Measurements from ENCODE around the gene SEPTIN3.
"Not testable (repeated sequence)": the region's sequence is repeated elsewhere in the genome, so short reads cannot be mapped to it uniquely, and the experiment has no call there.

Gene SEPTIN3

DNA sequence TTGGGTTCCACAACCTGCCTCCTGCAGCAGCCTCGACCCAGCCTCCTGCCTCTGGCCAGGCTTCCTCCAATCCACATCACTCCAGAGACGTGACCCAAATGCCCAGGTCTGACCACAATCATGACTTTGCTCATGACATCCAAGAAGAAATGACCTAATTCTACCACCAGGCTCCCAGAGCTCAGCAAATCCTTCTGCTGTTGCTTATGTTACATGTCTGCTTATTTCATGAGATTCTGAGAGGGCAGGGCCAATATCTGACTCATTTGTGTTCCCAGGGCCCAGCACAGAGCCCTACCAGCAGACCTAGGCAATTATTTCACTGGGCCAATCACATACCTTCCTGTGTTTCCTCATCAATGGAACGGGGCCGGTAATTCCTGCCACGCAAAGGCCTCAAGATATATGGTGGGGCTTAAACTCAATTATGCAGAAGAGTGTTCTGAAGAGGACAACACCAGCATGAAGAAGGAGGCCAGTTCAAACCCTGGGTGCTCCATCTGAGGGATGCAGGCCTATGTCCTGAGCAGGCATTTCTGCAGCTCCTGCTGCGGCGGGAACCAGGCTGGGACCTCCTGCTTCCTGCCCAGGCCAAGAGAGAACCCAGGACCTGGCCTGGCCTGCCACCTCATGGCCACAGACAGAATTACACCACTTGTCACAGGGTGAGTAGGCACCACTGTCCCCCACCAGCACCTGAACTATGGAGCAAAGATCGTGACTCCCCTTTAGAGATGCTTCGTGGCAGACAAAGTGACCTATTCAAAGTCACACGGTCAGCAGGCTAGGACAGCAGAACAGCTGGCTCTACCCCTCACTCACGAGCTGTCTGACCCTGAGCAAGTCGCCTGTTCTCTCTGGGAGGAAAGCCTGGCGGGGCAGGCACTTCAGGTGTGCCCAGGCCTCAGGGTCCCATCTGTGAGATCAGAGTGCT lies 28.1 kb upstream of the SEPTIN3 start:
- peak; percentile 10 to 72 for DNase-seq

- no peak for DNase-seq
Measured at GRCh38 chr22:41943661-41944209, 25.5 kb upstream of the SEPTIN3 start.

DNA sequence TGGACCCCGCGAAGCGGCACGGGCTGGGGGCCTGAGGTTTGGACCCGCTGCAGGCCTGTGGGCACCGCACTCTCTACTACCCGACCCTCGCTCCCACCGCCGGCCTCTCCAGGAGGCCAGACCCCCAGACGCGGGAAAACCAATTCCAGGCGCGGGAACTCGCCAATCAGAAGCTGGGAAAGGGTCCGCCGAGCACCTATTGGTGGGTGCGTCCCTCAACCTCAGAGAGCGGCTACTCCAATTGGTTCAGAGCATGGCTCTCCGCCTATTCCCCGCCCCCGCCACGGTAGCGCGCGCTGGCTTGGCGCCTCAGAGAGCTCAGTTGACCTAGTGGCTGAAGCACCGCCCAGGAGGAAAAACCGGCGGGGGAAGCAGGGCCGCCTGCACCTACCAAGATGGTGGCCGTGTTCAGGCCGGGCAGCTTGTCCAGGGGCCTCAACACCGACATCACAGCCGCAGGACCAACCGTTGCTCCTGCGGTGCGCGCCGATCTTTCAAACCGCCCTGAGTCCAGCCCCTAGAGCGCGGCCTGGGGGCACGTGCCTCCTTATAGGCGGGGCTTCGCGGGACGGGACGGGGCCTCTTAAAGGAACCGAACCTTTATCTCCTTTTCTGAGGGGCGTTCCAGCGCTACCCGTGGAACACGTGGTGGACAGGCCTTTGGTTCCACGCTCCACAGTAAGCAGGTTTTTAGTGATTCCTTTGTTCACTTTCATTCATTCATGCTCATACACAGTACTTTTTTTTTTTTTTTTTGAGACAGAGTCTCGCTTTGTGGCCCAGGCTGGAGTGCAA lies 22.4 kb upstream of the SEPTIN3 start, which contains the start of gene CENPM:
TSS of gene CENPM (minus strand) at position 524 of the 795 bp plus-strand sequence. CDS start at position 448, 76 bp downstream.
- DNase-seq: peak; percentile 89 to 95

GRCh38 chr22:41947424-41948080 lies 21.7 kb upstream of the SEPTIN3 start:
- DNase-seq: no peak

GRCh38 chr22:41948142-41948541 lies 21.1 kb upstream of the SEPTIN3 start:
- DNase-seq: no peak

DNA sequence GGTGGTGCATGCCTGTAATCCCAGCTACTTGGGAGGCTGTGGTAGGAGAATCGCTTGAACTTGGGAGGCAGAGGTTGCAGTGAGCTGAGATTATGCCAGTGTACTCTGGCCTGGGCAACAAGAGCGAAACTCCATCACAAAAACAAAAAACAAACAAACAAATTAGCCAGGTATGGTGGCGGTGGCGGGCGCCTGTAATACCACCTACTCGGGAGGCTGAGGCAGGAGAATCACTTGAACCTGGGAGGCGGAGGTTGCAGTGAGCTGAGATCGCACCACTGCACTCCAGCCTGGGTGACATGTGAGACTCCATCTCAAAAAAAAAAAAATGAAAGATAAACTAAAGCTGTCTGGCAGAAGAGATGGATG lies 20.3 kb upstream of the SEPTIN3 start:
- DNase-seq: not testable (repeated sequence)

GRCh38 chr22:41949297-41949965 lies 19.8 kb upstream of the SEPTIN3 start:
- DNase-seq: no peak

- DNase-seq: no peak
Measured at GRCh38 chr22:41951898-41952474, 17.3 kb upstream of the SEPTIN3 start, which contains the start of gene SMIM45. TSS of gene SMIM45 (plus strand) at chr22:41952150.

GRCh38 chr22:41952713-41953112 lies 16.5 kb upstream of the SEPTIN3 start:
- DNase-seq: no peak

DNA sequence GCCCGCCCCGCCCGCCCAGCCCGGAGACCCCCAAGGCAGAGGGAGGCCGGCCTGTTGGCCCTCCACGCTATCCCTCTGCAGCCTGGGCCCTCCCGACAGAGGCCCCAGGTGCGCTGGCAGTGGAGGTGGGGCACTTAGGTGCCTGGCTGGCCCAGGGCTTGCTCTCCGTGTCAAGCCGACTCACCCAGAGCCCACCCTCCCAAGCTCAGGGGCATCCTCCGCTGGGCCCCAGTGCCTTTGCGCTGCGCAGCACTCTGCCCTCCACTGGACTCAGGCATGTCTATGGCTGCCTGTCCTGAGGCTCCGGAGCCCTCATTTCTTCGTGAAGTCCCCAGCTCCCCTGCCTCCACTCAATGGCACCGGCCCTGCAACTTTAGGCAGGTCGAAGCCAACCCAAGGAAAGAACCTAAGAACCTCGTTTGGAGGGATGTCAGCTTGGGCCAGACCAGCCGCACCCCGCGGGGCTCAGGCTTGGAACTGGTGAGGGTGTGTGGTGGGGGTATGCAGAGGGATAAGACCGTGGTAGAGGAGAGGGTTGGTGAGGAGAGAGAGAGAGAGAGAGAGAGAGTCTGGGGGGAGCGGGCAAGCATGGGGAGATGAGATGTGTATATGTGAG lies 11.2 kb upstream of the SEPTIN3 start:
- no peak for DNase-seq

GRCh38 chr22:41963453-41964111 lies 5.7 kb upstream of the SEPTIN3 start:
- DNase-seq: no peak

- DNase-seq: no peak
Measured at GRCh38 chr22:41964112-41964491, 5.1 kb upstream of the SEPTIN3 start.

DNA sequence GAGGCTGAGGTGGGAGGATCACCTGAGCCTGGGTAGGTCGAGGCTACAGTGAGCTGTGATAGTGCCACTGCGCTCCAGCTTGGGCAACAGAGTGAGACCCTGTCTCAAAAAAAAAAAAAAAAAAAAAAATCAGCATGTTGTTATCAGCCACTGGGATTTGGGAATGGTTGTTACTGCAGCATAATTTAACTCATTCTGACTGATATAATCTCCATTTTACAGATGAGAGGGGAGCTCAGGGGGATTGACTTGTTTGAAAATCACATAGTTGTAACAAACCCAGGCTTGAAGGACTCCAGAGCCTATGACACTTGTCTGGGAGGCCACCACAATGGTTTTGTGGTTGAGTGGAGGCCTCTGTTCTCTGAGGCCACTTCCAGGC lies 3.0 kb upstream of the SEPTIN3 start:
- no peak for DNase-seq

GRCh38 chr22:41966607-41967240 lies 2.5 kb upstream of the SEPTIN3 start:
- peak; percentile 9 to 60 for DNase-seq

- no peak for DNase-seq
Measured at GRCh38 chr22:41968601-41969000, 642 bp upstream of the SEPTIN3 start.

GRCh38 chr22:41970601-41971000 lies 1.4 kb downstream of the SEPTIN3 start:
- no peak for DNase-seq

DNA sequence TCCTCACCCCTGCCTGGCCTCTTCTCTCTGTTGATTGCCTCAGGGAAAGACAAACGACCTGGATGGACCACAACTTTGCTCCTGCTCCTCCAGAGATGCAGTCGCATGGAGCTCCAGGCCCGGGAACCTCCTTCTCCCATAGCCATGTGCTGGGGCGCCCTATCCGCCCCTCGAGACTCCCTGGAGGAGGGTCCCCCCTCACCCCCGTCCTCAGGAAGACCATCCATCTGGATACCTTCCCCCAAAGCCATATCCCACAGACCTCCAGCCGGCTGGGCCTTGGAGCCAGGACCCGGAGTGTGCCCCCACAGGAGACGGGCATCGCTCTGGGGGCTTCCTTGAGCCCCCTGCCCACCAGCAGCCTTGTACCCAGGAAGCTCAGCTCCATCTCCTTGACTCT lies 2.2 kb downstream of the SEPTIN3 start:
- no peak for DNase-seq

DNA sequence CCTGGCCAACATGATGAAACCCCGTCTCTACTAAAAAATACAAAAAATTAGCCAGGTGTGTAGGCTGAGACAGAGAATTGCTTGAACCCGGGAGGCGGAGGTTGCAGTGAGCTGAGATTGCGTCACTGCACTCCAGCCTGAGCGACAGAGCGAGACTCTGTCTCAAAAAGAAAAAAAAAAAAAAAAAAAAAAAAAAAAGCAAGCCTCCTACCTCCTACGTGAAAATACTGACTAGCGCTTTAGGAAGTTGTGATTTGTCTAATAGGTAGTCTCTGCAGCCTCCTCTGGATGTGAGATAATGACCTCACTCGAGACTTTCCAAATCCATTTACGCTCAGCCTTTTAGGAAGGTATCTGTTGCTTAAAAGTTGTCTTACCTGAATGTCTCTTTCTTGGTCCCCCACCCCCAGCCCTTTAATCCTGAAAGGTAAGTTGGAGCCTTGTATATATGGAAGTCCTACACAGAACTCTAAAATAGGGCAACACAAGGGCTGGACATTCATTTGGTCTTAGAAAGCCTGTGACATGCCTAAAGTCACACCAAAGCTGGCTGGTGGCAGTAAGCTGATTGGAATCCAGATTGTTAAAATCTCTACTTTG lies 5.5 kb downstream of the SEPTIN3 start:
- no peak for DNase-seq

DNA sequence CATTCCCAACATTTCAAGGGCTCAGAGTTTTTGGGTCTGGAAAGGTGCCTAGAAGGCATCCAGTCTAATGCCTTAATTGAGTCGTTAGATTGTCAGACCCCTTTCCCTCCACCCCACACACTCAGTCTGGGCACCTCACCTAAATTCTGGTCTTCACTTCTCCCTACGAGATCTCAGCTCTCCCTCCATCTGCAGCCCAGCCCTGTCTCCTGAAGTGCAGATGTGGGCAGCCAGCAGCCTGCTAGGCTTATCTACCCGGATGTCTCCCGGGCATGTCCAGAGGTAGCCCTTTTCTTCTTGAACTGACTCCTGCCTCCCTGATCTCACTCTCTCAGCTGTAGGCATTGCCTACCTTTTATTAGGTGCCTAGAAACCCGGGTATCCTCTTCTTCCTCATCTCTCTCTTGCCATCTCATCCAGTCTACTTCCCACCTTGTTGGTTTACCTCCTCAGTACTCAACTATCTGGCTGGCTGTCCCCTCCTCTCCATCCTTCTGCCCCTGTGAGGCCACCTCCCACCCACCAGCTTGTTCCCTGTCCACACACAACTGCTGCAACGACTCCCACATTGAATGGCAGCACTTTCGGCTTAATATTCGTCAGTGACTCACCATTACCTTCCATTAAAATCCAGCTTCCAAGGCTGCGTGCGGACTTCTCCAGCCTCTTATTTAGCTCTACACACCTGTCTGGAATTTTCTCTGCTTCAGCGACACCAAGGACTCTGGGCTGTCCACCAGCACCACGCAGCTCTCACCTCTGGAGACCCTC lies 6.2 kb downstream of the SEPTIN3 start:
- DNase-seq: no peak

Data from NCI-H526 (cell line).